NCI-H82 (cell line): ENCODE results near the gene FYN.

Source experiments
- DNase-seq: peaks from one replicate; lab custom pipeline; 2025; lab: John Stamatoyannopoulos, UW

Gene FYN

GRCh38 chr6:111831408-111831807, 41.8 kb downstream of the FYN start:
- DNase-seq: no peak

- no peak for DNase-seq
Measured at GRCh38 chr6:111829998-111830397, 43.3 kb downstream of the FYN start.

GRCh38 chr6:111829581-111829980, 43.7 kb downstream of the FYN start:
- DNase-seq: no peak

- DNase-seq: no peak
Measured at GRCh38 chr6:111828809-111829208, 44.4 kb downstream of the FYN start.

- DNase-seq: no peak
Measured at GRCh38 chr6:111825439-111826086, 47.7 kb downstream of the FYN start.

GRCh38 chr6:111824608-111825337, 48.5 kb downstream of the FYN start:
- DNase-seq: no peak

- no peak for DNase-seq
Measured at GRCh38 chr6:111823831-111824607, 49.2 kb downstream of the FYN start.

GRCh38 chr6:111823012-111823411, 50.2 kb downstream of the FYN start:
- no peak for DNase-seq

- no peak for DNase-seq
Measured at GRCh38 chr6:111819458-111819857, 53.8 kb downstream of the FYN start.

- DNase-seq: no peak
Measured at GRCh38 chr6:111818539-111819226, 54.6 kb downstream of the FYN start.

GRCh38 chr6:111817451-111818120, 55.7 kb downstream of the FYN start:
- no peak for DNase-seq

GRCh38 chr6:111813677-111814310, 59.5 kb downstream of the FYN start:
- DNase-seq: no peak

- DNase-seq: no peak
Measured at GRCh38 chr6:111813237-111813636, 60.0 kb downstream of the FYN start.

- DNase-seq: peak; percentile 95
Measured at GRCh38 chr6:111812060-111813038, 60.9 kb downstream of the FYN start.

GRCh38 chr6:111810294-111811131, 62.7 kb downstream of the FYN start:
- DNase-seq: no peak

- no peak for DNase-seq
Measured at GRCh38 chr6:111809766-111810165, 63.5 kb downstream of the FYN start.

- DNase-seq: peak; percentile 17
Measured at GRCh38 chr6:111809264-111809663, 64.0 kb downstream of the FYN start.

GRCh38 chr6:111808493-111808892, 64.8 kb downstream of the FYN start:
- DNase-seq: no peak
